HG02970 (cell line): ENCODE data around the gene CFAP20.
"Not testable (repeated sequence)": the region's sequence is repeated elsewhere in the genome, so short reads cannot be mapped to it uniquely, and the experiment has no call there.

Experiments
- ATAC-seq: cut with Tn5 transposase; IDR thresholded peaks from one replicate; pipeline ENCODE4 v1.9.1; 2021; ENCODE audit warnings: mild to moderate bottlenecking, moderate library complexity, moderate number of reproducible peaks; ENCODE audit not compliant: unreplicated experiment, low FRiP score

Gene CFAP20

DNA sequence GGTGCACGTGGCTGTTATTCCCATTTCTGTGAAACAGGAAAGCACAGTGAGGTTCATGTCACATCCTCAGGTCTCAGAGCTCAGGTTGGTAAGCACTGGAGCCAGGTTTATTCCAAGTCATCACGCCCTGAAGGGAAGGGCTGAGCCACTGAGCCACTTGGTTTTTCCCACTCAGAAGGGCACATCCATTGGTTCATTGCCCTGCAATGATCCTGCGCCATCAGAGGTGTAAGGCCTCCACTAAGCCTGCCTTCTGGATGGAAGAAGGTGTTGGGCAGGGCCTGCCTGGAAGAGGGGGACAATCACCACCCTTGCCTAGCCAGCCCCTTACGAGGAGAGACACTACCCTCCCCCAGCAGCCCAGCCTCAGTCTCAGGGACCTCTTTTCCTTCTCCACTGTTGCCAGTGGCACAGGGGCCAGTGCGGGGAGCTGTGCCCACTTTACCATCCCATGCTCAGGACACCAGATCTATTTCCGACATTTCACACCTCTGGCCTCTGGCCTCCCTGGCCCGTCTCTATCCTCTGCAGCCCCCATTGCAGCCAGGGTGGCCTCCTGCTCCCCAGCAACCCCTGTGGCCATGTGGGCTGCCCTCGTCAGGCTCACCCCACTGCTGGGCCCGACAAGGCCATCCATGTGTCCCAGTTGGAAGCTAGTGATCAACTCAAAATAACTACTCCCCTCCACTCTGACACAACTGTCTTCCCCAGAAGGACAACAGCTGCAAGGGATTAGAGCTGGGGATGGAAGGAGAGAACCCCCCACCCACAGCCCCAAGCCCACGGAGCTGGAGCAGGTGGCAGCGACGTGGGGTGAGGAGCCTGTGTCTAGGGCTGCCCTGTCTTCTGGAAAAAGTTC, 29.9 kb downstream of the CFAP20 start:
- no peak for ATAC-seq

DNA sequence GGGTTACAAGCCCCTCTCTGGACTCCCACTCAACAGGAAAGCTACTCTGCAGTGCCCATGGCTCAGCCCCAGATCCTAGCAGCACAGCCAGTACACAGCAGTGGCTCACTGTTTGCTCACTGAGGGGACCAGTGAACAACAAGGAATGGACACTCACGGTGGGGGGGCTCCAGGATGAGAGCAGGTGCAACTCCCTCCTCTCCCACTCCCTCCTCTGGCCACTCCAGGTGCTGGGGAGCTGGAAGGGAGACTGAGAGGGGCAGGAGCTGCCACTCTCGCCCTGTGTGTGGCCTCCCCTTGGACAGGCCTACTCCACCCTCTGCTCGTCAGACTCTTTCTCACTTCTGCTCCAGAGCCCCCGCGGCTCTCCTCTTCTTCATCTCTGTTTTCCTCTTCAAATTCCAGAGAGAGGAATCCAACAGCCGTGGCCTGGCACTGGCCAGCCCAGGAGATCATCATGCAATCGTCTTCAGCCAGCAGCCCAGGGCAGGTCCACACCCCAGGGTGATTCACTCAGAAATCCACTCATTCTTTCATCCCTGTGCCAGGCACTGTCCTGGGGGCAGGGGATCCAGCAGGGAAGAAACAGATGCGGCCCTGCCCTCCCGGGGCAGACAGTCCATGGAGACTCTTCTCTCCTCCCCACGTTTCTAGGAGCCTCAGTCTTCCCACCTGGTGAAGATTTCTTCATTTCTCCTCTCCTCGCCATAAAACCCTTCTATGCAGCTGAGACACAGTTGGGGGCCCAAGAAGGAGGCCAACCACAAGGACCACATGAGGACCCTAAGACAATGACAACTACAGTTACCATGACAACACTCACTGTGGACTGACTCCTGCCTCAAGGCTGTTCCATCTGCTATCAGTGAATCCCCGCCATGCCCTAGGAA, 30.7 kb downstream of the CFAP20 start:
- ATAC-seq = no peak

GRCh38 chr16:58096249-58096648, 32.9 kb downstream of the CFAP20 start:
- no peak for ATAC-seq

DNA sequence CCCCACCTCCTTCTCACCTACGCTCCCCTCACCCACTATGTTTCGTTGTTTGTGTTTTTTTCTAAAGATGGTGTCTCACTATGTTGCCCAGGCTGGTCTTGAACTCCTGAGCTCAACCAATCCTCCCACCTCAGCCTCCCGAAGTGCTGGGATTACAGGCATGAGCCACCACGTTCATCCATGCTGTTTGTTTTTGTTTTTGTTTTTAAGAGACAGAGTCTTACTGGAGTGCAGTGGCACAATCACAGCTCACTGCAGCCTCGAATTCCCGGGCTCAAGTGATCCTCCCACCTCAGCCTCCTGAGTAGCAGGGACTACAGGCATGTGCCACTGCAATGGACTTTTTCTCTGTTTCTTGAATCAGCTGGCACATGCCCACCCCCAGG, 33.6 kb downstream of the CFAP20 start:
- not testable (repeated sequence) for ATAC-seq

- no peak for ATAC-seq
Observed at GRCh38 chr16:58094791-58095574, 34.2 kb downstream of the CFAP20 start.

- no peak for ATAC-seq
Observed at GRCh38 chr16:58094026-58094425, 35.2 kb downstream of the CFAP20 start.

- not testable (repeated sequence) for ATAC-seq
Observed at GRCh38 chr16:58090396-58090795, 38.8 kb downstream of the CFAP20 start.

DNA sequence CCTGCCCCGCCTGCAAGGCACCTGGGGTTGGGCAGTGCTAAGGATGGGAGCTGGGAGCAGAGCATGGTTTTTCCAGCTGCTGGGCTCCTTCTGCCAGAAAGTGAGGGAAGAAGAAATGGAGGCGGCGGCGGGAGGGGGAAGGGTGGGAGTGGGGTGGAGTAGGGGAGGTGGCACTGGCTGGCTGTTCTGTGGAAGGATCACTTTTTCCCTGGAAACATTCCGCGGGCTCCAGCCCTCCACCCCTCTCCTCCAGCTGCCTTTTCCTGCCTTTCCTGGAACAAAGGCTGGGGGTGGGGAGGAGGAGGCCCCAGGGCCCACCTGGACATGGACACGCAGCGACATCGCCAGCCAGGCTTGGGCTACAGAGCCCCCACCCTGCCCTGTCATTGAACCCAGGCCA, 41.1 kb downstream of the CFAP20 start:
- no peak for ATAC-seq

GRCh38 chr16:58087209-58087913, 41.8 kb downstream of the CFAP20 start:
- no peak for ATAC-seq

DNA sequence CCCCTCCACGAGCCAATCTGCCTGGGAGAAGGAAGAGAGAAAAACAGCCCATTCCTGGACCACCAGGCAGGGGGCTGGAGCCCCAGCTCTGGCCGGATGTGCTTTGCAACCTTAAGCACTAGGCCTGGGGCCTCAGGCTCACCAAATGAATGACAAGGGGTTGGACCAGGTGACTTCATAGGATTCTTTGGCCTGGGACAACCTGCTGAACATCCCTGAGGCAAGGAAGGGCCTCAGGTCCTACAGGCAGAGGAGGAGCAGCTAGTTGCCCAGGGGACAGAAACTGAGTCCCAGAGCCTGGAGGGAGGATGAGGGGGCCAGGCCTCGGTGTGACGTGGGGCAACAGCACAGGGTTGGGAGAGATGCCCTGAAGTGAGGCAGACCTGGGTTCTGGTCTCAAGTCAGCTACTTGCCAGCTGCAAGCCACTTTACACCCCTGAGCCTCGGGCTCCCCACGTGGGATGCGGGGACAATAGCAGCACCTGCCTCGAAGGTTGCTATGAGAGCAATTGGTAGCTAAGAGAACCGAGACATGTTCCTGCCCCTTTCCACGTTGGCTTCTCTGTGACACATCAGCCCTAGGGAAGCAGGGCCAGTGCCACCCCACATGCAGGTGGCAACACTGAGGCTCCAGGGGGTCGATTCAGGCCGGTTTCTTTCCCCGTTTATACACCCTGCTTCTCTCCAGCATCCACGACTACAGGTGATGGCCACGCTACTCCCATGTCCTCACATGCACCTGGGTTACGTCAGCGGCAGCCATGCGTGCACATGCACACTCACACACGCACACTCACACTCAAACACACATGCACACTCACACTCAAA, 42.6 kb downstream of the CFAP20 start:
- no peak for ATAC-seq

- no peak for ATAC-seq
Observed at GRCh38 chr16:58085584-58086251, 43.5 kb downstream of the CFAP20 start.

DNA sequence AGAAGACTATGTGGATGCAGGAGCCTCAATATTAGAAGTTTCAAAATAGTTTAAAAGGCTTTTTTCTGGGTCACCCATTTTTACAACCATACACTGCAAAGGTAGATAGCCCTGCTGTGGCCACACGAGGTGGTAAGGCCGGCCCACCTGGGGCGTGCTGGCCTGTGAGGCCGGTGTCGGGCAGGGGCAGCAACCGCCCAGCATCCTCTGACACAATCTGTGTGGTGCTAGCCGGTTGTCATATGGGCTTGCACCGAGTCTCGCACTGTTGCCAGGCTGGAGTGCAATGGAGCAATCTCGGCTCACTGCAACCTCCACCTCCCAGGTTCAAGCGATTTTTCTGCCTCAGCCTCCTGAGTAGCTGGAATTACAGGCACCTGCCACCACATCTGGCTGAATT, 44.0 kb downstream of the CFAP20 start:
- ATAC-seq = no peak

DNA sequence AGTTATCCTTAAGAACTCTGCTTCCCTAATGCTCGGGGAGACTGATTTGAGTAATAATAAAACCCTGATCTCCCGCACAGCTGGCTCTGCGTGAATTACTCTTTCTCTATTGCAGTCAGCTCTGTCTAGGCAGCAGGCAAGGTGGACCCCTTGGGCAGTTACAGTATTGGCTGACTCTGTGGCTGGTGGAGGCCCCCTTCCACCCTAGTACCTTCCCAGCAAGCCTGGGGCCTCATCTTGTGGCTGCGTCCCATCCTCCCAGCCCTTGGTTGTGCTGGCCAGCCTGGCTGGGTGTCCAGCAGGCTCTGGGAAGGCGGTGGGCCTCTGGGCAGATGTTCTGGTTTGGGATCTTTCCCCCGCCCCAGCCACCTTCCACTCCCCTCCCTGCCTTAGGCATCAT, 44.5 kb downstream of the CFAP20 start:
- no peak for ATAC-seq

DNA sequence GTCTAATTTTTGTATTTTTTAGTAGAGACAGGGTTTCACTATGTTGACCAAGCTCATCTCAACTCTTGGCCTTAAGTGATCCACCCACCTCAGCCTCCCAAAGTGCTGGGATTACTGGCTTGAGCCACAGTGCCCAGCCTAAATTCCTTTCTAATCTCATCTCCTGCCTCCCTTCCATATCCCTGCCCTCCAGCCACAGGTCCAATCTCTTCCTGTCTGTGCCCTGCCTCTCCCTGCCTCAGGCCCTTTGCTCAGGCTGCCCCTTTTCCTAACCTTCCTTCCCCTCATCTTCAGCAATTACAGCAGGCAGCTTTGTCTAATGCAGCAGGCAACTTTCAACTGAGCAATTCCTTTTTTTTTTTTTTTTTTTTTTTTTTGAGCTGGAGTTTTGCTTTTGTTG, 46.8 kb downstream of the CFAP20 start:
- ATAC-seq = no peak

DNA sequence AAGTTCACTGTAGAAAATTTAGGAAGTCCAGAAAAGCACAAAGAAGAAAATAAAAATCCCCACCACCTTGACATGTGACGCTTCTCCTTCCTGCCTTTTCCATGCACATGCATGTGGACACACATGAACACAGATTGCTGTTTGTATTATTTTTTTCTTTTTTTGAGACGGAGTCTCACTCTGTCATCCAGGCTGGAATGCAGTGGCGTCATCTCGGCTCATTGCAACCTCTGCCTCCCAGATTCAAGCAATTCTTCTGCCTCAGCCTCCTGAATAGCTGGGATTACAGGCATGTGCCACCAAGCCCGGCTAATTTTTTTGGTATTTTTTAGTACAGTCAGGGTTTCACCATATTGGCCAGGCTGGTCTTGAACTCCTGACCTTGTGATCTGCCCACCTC, 48.5 kb downstream of the CFAP20 start:
- ATAC-seq = not testable (repeated sequence)

DNA sequence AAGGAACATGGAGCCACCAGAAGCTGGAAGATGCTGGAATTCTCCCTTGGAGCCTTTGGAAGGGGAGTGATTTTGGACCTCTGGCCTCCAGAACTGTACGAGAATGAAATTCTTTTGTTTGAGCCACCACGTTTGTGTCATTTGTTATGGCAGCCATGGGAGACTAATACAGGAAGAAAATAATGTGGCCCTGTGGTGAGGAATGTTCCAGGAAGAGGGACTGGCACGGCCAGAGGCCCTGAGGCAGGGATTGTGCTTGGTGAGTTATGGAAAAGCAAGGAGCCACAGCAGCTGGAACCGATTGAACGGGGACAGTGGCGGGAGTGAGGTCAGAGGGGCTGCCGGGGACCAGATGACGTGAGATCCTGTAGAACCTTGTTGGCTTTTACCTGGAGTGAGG, 51.4 kb downstream of the CFAP20 start:
- no peak for ATAC-seq

- ATAC-seq = no peak
Observed at GRCh38 chr16:58076514-58076913, 52.7 kb downstream of the CFAP20 start.

DNA sequence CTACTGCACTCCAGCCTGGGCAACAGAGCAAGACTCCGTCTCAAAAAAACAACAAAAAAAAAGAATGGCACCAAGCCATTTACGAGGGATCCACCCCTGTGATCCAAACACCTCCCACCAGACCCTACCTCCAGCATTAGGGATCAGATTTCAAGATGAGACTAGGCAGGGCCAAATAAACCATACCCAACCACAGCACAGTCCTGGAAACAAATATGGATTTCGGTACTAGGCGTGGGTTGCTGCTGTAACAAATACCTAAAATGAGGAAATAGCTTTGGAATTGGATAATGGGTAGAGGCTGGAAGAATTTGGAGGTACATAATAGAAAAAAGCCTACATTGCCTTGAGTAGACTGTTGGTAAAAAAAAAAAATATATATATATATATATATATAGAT, 54.5 kb downstream of the CFAP20 start:
- no peak for ATAC-seq

- not testable (repeated sequence) for ATAC-seq
Observed at GRCh38 chr16:58073086-58073485, 56.1 kb downstream of the CFAP20 start.
